ENCODE measurements around the gene CSKMT. TPM values are rescaled to one million over a fixed set of nuclear protein-coding genes. Genes with fewer than 3 reads are reported as not detected.
A peak's percentile ranks its signal among the peaks of the same experiment; 100 is the strongest.

Gene CSKMT
- total RNA-seq, 4 donors from 2014 or later: 2.8 to 18.4 (median 7.0) TPM

DNA sequence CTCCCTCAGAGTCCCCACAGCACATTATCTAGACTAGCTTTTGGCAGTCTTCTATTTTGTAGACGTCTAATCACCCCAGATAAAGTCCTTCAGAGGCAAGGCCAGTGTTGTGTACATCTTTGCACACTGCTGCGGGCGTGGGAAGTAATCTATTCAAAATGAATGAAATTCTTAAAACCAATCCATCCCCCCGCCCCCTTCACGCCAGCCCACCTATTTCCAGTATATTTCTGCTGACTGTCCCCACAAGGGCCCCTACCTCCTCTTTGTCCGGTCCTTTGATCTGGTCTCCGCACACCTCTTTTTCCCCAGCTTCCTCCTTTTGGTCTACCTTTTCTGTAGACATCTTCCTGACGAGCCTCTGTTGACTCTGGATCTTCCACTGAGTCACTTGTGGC is 41.7 kb downstream of the CSKMT start:
- TF ChIP-seq, protein P1, sequence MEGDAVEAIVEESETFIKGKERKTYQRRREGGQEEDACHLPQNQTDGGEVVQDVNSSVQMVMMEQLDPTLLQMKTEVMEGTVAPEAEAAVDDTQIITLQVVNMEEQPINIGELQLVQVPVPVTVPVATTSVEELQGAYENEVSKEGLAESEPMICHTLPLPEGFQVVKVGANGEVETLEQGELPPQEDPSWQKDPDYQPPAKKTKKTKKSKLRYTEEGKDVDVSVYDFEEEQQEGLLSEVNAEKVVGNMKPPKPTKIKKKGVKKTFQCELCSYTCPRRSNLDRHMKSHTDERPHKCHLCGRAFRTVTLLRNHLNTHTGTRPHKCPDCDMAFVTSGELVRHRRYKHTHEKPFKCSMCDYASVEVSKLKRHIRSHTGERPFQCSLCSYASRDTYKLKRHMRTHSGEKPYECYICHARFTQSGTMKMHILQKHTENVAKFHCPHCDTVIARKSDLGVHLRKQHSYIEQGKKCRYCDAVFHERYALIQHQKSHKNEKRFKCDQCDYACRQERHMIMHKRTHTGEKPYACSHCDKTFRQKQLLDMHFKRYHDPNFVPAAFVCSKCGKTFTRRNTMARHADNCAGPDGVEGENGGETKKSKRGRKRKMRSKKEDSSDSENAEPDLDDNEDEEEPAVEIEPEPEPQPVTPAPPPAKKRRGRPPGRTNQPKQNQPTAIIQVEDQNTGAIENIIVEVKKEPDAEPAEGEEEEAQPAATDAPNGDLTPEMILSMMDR (IDR thresholded peaks at IDR 0.05): no peak
- ATAC-seq (ENCODE audit: low FRiP score) (no peak), DNase-seq (ENCODE audit: low spot score) (no peak)

DNA sequence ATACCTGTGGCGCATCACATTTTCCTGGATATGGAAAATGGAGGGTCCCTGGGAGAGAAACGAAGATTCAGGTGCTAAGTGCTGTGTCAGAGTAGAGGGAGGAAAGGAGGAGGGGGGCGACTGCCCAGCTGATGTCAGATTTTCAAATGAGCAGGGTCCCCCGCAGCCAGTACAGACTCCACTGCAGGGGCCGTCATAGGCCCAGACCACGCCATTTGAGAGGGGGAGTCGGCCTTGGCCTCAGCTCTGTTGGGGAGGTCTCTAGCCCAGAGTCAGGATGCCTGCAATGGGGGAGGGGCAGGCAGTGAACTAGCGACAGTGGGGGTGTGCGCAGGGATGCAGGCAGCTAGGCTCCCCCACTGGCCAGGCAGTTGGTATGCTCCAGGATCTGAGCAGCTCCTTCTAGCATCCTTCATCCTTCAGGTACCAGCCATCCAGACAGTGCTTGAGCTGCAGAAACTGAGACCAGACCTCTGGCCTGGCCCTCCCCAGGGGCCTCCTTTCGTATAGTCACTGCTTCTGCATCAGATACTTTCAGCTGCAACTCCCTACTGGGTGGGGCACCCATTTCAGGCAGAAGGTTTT is 42.3 kb downstream of the CSKMT start, which contains the start of the genes BSCL2 and GNG3:
Gene BSCL2 (minus strand): TSS at position 148 of the 585 bp plus-strand sequence. CDS start 229 bp downstream, outside the sequence.
Gene GNG3 (plus strand): TSS at position 400 of the 585 bp plus-strand sequence. CDS start 620 bp downstream, outside the sequence.
- DNase-seq (ENCODE audit: low spot score): no peak
- TF ChIP-seq, protein P1 (IDR thresholded peaks at IDR 0.05): no peak
- no peak for ATAC-seq (ENCODE audit: low FRiP score)

DNA sequence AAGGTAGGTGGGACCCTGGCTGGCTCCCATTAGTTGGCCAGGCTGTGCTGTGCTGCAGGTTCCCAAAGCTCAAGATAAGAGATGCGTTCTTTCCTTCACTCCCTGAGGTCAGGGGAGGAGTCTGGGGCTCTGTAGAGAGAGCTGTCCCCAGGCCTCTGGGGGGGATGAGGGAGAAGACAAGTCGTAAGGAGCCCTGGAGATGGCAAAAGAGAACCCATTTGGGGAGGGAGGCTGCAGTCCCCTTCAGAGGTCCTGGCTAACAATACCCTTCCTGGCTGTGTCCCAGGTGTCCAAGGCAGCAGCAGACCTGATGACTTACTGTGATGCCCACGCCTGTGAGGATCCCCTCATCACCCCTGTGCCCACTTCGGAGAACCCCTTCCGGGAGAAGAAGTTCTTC is 43.3 kb downstream of the CSKMT start:
- TF ChIP-seq, protein P1 (IDR thresholded peaks at IDR 0.05): no peak
- DNase-seq (ENCODE audit: low spot score): no peak
- no peak for ATAC-seq (ENCODE audit: low FRiP score)

DNA sequence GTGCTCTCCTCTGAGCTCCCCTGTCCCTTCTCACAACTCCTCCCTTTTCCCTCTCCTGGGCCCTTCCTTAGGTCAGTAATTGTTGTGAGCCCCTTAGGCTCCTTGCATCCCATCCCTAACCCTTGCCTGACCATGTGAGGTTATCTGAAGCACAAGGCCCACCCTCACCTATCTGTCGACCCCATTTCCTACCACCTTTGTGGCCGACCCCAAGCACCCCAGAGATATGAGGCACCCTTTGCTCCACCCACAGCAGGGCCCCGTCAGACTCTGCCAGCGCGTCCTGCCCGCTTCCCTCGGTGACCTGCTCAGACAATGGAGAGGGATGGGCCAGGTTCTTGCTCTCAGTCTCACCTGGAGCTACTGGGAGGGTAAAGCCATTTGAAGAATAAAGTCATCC is 43.7 kb downstream of the CSKMT start:
- DNase-seq (ENCODE audit: low spot score) (no peak), ATAC-seq (ENCODE audit: low FRiP score) (no peak)
- TF ChIP-seq, protein P1 (IDR thresholded peaks at IDR 0.05): no peak

DNA sequence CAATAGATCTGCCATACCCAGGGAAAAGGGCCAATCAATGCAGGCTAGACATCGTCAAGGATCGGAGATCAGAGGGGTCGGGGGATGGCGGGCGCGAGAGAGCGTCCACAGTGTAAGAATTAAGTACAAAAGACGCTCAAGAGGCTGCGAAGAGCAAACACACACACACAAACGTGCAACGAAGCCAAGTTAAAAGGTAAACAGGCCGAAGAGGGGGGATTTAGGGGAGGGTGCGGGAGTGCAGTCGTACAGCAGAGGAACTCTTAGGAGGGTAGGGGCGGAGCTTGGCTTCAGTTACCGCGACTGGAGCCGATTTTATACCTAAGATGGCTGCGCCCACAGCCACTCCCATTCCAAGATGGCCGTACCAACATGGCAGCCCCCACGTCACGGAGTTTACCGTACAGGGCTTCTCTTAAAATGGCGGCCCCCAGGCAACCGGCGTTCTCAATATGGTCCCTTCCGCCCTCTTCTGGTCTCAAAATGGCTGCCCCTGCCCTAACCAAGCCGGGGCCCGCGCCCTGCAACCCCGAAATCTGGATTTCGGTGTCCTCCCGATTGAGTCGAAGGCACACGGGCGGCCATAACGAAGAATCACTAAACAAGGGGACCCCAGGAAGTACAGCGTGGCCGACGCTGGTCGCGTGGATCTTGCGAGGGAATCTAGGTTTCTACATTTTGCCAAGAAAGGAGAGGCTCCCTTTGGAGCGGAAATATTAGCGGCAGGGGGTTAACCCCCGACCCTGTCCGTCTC is 44.3 kb downstream of the CSKMT start:
- TF ChIP-seq, protein P1 (IDR thresholded peaks at IDR 0.05): no peak
- ATAC-seq (ENCODE audit: low FRiP score) (peak; percentile 90), DNase-seq (ENCODE audit: low spot score) (peak; percentile 89)

DNA sequence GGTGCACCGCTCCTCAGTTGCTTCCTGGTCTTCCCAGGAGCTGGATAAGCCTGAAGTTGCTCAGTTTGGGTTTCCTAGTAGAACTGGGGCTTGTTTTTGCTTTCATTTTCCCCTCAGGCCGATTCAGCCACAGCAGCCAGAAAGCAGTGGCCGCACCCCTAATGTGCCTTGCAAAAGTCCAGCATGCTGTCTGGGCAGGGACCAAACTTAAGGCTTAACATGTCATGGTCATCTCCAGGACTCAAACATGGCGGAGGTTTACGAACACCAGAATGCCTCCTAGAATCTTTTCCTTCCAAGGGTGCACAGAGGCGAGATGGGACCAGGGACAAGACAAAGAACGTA is 44.9 kb downstream of the CSKMT start:
- TF ChIP-seq, protein P1 (IDR thresholded peaks at IDR 0.05): no peak
- no peak for ATAC-seq (ENCODE audit: low FRiP score)

More for the DNA sequence above, 44.9 kb downstream of the CSKMT start:
- no peak for DNase-seq (ENCODE audit: low spot score)

All from omental fat pad (tissue), 4 donors.